Smooth muscle cell of the pulmonary artery (primary cell): Measurements from ENCODE around the gene PSG11. TPM values are rescaled to one million over a fixed set of nuclear protein-coding genes. Genes with fewer than 3 reads are reported as not detected.

Source experiments
- total RNA-seq: library from RNA; depleted of rRNA; stranded (reverse); fragments of >200 nt; gene quantifications from 2 replicates; pipeline ENCODE4 v1.2.3, GENCODE V29; 2014

Gene PSG11
- not detected in 2 replicates for total RNA-seq

GRCh38 chr19:43026369-43026768, at the start of gene PSG11:
Gene PSG11, minus strand, starts transcription at chr19:43026469. Its CDS starts 97 bp downstream, at chr19:43026372.

Other genes with a start within 250 kb of the PSG11 start
- gene PSG1, start 146.8 kb downstream of the PSG11 start, total RNA-seq: 1.7 TPM in 1 of 2 replicates, not detected in the other
- gene PSG6, start 108.6 kb downstream of the PSG11 start, total RNA-seq: not detected in 2 replicates
- 0.30 TPM in 1 of 2 replicates, not detected in the other for gene PSG7, start 89.3 kb downstream of the PSG11 start, total RNA-seq
- gene PSG2, start 56.2 kb upstream of the PSG11 start, total RNA-seq: 0.13 and 0.73 TPM in 2 replicates
- 0.26 and 6.9 TPM in 2 replicates for gene PSG5, start 160.1 kb upstream of the PSG11 start, total RNA-seq
- 0.36 TPM in 1 of 2 replicates, not detected in the other for gene PSG4, start 179.2 kb upstream of the PSG11 start, total RNA-seq
- gene PSG9, start 243.1 kb upstream of the PSG11 start, total RNA-seq: 0.13 TPM in 1 of 2 replicates, not detected in the other